H1 (cell line): ENCODE results near the gene TAF5. TPM values are rescaled to one million over a fixed set of nuclear protein-coding genes. Genes with fewer than 3 reads are reported as not detected.

Experiments
- CTCF ChIA-PET: fragments of 300-600 bp; sonication (Branson Sonifier 250); formaldehyde crosslinking; loops from one replicate; lab custom pipeline; 2021; ENCODE audit not compliant: partially characterized antibody; lab: Charles Lee
- POLR2A ChIA-PET: fragments of 300-600 bp; sonication (Branson Sonifier 250); formaldehyde crosslinking; loops from one replicate; lab custom pipeline; 2021; ENCODE audit warnings: inconsistent platforms; ENCODE audit not compliant: partially characterized antibody; lab: Charles Lee
- DNase-seq, 2 experiments: peaks; one replicate each; pipeline versions ENCODE4 v3.0.0 to v3.0.0-alpha.2; 2010 to 2022; ENCODE audit warnings: low spot score in 2 of 2, low read depth in 1 of 2, mixed read lengths in 1 of 2
- FAIRE-seq: peaks from 2 replicates; lab custom pipeline; 2011; peaks lifted over from hg19 to GRCh38; lab: Jason Lieb, UNC
- H2AFZ ChIP-seq: 2 replicates; pipeline ENCODE4 v1.8.1; 2012; ENCODE audit warnings: low read length, inconsistent platforms
- H2AK5ac ChIP-seq: 2 replicates; pipeline ENCODE4 v1.6.1; 2013; ENCODE audit warnings: low read depth, low read length
- H2BK120ac ChIP-seq: replicated peaks from 2 replicates; pipeline ENCODE3; 2013; ENCODE audit warnings: low read depth, low read length, inconsistent platforms
- H2BK12ac ChIP-seq: 2 replicates; pipeline ENCODE4 v1.6.1; 2013; ENCODE audit warnings: low read depth, low read length
- H2BK15ac ChIP-seq: 2 replicates; pipeline ENCODE4 v1.6.1; 2013; ENCODE audit warnings: low read length
- H2BK20ac ChIP-seq: 2 replicates; pipeline ENCODE4 v1.6.1; 2013; ENCODE audit warnings: low read length
- H2BK5ac ChIP-seq: 2 replicates; pipeline ENCODE4 v1.6.1; 2013; ENCODE audit warnings: low read depth, low read length
- H3K14ac ChIP-seq: 2 replicates; pipeline ENCODE4 v1.6.1; 2013; ENCODE audit warnings: inconsistent platforms; ENCODE audit not compliant: insufficient read length
- H3K18ac ChIP-seq: 2 replicates; pipeline ENCODE4 v1.6.1; 2013; ENCODE audit warnings: low read length; ENCODE audit errors: extremely low read depth
- H3K23ac ChIP-seq: 2 replicates; pipeline ENCODE4 v1.6.1; 2013; ENCODE audit warnings: inconsistent platforms; ENCODE audit not compliant: insufficient read length
- H3K23me2 ChIP-seq: 2 replicates; pipeline ENCODE4 v1.6.1; 2013; ENCODE audit warnings: low read depth, low read length
- H3K27ac ChIP-seq: 2 replicates; pipeline ENCODE4 v1.6.1; 2011; ENCODE audit warnings: low read depth, low read length, inconsistent platforms
- H3K27me3 ChIP-seq, 4 experiments: replicated peaks in 1 of 4; 1 replicate in 1 of 4; 2 replicates in 3 of 4; pipeline versions ENCODE4 v1.6.1 to v1.8.1; 2011 to 2013; ENCODE audit warnings: low read length in 3 of 4, mild to moderate bottlenecking in 3 of 4, inconsistent platforms in 2 of 4, mixed read lengths in 2 of 4, moderate library complexity in 1 of 4; ENCODE audit not compliant: control insufficient read depth in 3 of 4, insufficient read depth in 3 of 4; ENCODE audit errors: extremely low read depth in 1 of 4
- H3K36me3 ChIP-seq, 4 experiments: 2 replicates each; pipeline versions ENCODE4 v1.6.1 to v1.8.1; 2011 to 2013; ENCODE audit warnings: mild to moderate bottlenecking in 4 of 4, low read length in 3 of 4, moderate library complexity in 2 of 4, control low read depth in 1 of 4, inconsistent platforms in 1 of 4; ENCODE audit not compliant: insufficient read depth in 4 of 4, control insufficient read depth in 2 of 4
- H3K4ac ChIP-seq: replicated peaks from 2 replicates; pipeline ENCODE3; 2013; ENCODE audit warnings: low read length, low read depth, mixed read lengths, inconsistent platforms; ENCODE audit not compliant: insufficient read length
- H3K4me1 ChIP-seq, 4 experiments: replicated peaks in 1 of 4; 1 replicate in 1 of 4; 2 replicates in 3 of 4; pipeline versions ENCODE4 v1.6.1 to v1.8.1; 2011 to 2013; ENCODE audit warnings: low read length in 3 of 4, inconsistent platforms in 2 of 4, mixed read lengths in 1 of 4; ENCODE audit not compliant: insufficient read depth in 4 of 4, control insufficient read depth in 3 of 4
- H3K4me2 ChIP-seq, 2 experiments: 2 replicates each; pipeline versions ENCODE4 v1.6.1 to v1.8.1; 2011 to 2013; ENCODE audit warnings: low read depth in 2 of 2, low read length in 2 of 2, control low read depth in 1 of 2, inconsistent platforms in 1 of 2, mild to moderate bottlenecking in 1 of 2; ENCODE audit not compliant: insufficient read depth in 1 of 2
- H3K4me3 ChIP-seq, 4 experiments: fragments of 200-600, 300-600 bp in 1 of 4; sonication (generic), shearing (Covaris generic), sonication (Bioruptor Twin) in 1 of 4; 2 replicates each; pipeline versions ENCODE4 v1.5.1 to v1.8.1; 2011 to 2016; ENCODE audit warnings: low read length in 4 of 4, low read depth in 3 of 4, control low read depth in 2 of 4, inconsistent platforms in 2 of 4, mild to moderate bottlenecking in 2 of 4, mixed read lengths in 1 of 4, moderate library complexity in 1 of 4; ENCODE audit not compliant: insufficient read depth in 2 of 4; ENCODE audit errors: extremely low read depth in 1 of 4
- H3K56ac ChIP-seq: replicated peaks from 2 replicates; pipeline ENCODE3; 2013; ENCODE audit warnings: low read depth, mild to moderate bottlenecking, mixed read lengths, low read length, inconsistent platforms; ENCODE audit not compliant: insufficient read length
- H3K79me1 ChIP-seq: 2 replicates; pipeline ENCODE4 v1.6.1; 2013; ENCODE audit warnings: low read depth, low read length, control low read depth
- H3K79me2 ChIP-seq, 2 experiments: 2 replicates each; pipeline versions ENCODE4 v1.6.1 to v1.8.1; 2012 to 2013; ENCODE audit warnings: low read length in 2 of 2, mild to moderate bottlenecking in 2 of 2, inconsistent platforms in 1 of 2; ENCODE audit not compliant: insufficient read depth in 2 of 2, control insufficient read depth in 1 of 2
- H3K9ac ChIP-seq, 4 experiments: replicated peaks in 1 of 4; 1 replicate in 1 of 4; 2 replicates in 3 of 4; pipeline versions ENCODE4 v1.6.1 to v1.8.1; 2011 to 2013; ENCODE audit warnings: low read depth in 3 of 4, low read length in 3 of 4, control low read depth in 2 of 4, mild to moderate bottlenecking in 2 of 4, moderate library complexity in 2 of 4, inconsistent platforms in 1 of 4; ENCODE audit errors: extremely low read depth in 1 of 4
- H3K9me3 ChIP-seq, 2 experiments: 2 replicates each; pipeline versions ENCODE4 v1.6.1 to v1.8.1; 2012 to 2013; ENCODE audit warnings: mild to moderate bottlenecking in 2 of 2, moderate library complexity in 2 of 2, control low read depth in 1 of 2, inconsistent platforms in 1 of 2, low read depth in 1 of 2, low read length in 1 of 2, mixed read lengths in 1 of 2; ENCODE audit not compliant: insufficient read depth in 2 of 2
- H4K20me1 ChIP-seq, 2 experiments: replicated peaks in 1 of 2; 2 replicates each; pipeline versions ENCODE3 to v1.8.1; 2011 to 2013; ENCODE audit warnings: inconsistent platforms in 2 of 2, low read length in 2 of 2, mild to moderate bottlenecking in 1 of 2; ENCODE audit not compliant: insufficient read depth in 2 of 2, control insufficient read depth in 1 of 2
- H4K5ac ChIP-seq: 2 replicates; pipeline ENCODE4 v1.6.1; 2013; ENCODE audit warnings: low read length, low read depth, mixed read lengths, inconsistent platforms; ENCODE audit not compliant: insufficient read length
- H4K8ac ChIP-seq: 2 replicates; pipeline ENCODE4 v1.8.0; 2013; ENCODE audit warnings: mild to moderate bottlenecking, moderate library complexity, low read length, inconsistent platforms; ENCODE audit not compliant: insufficient read depth; ENCODE audit errors: extremely low read depth
- H4K91ac ChIP-seq: replicated peaks from 2 replicates; pipeline ENCODE3; 2013; ENCODE audit warnings: low read length, mixed read lengths, inconsistent platforms; ENCODE audit not compliant: insufficient read length
- EGR1 ChIP-seq: IDR thresholded peaks from 2 replicates; pipeline ENCODE4 v1.6.1; 2011; ENCODE audit warnings: low read depth, low read length, borderline replicate concordance
- WGBS, 2 experiments: shearing (Covaris generic) in 1 of 2; methylation state at CpG; one replicate each; pipeline versions ENCODE4 v1.1.6 to v1.1.7; 2013 to 2015; ENCODE audit warnings: low lambda C conversion rate in 2 of 2, mixed read lengths in 2 of 2, inconsistent platforms in 1 of 2, low coverage in 1 of 2, missing lambda C conversion rate in 1 of 2; ENCODE audit not compliant: insufficient replicate concordance in 2 of 2, insufficient coverage in 1 of 2, insufficient read length in 1 of 2; ENCODE audit errors: extremely low coverage in 1 of 2, missing lambda C conversion rate in 1 of 2; 5-methylcytosine and 5-hydroxymethylcytosine counted together
- polyA plus RNA-seq, 7 experiments: library from polyadenylated mRNA; depleted of rRNA in 3 of 7; stranded (reverse) in 5 of 7; unstranded in 2 of 7; fragments of >200 nt in 5 of 7; fragments of 200-250 nt in 2 of 7; gene quantifications; 1 replicate in 5 of 7; 2 replicates in 1 of 7; 4 replicates in 1 of 7; pipeline versions ENCODE4 v1.2.1 to v1.2.3, GENCODE V29; 2011 to 2013; ENCODE audit warnings: missing spikeins in 2 of 7, mixed read lengths in 2 of 7
- total RNA-seq: library from RNA; stranded (reverse); fragmentation: NEBNext Ultra II Directional; extraction: Animal tissue kit (Norgen Biotek cat#: 25700); gene quantifications from 2 replicates; pipeline ENCODE4 v1.2.1, GENCODE V29; 2021

Gene TAF5
- total and polyA plus RNA-seq, 2 of the 8 experiments (the other 6 are each of a cell fraction or from before 2014, with no cell fraction given) = 5.8 to 15.6 TPM

DNA sequence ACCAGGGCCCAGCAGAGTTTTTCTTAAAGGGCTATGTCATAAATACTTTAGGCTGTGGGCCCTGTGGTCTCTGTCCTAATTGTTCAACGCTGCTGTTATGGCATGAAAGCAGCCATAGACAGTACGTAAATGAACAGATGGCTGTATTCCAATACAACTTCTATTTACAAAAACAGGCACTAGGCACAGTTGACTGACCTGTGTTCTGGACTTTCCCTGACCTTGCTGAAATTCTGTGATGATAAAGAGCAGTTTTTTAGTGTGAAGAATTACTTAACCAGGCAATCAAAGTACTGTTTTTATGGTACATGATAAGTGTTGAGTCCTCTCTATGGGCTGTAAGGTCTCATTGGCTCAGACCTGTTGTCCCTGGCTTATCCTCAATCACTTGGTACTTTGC is 45.8 kb downstream of the TAF5 start:
- H3K9me3 ChIP-seq = no peaks in the 10 kb centered on the region
- H2BK15ac ChIP-seq = no peak overlapping the region
- no peak overlapping the region for H3K9ac ChIP-seq
- H4K8ac ChIP-seq = no peak overlapping the region
- H2AFZ ChIP-seq = no peak overlapping the region
- H2AK5ac ChIP-seq = no peak overlapping the region
- WGBS, 2 experiments = 100% methylated on average over 2 of the region's 2 CpGs; no CpG with 5 or more reads in 1 of the 2 experiments
- H3K4me2 ChIP-seq = no peak overlapping the region
- no peak overlapping the region for H4K91ac ChIP-seq
- no peak overlapping the region for H2BK12ac ChIP-seq
- DNase-seq = no peak
- no peaks in the 10 kb centered on the region for H3K79me1 ChIP-seq
- H2BK5ac ChIP-seq = no peak overlapping the region
- no peak overlapping the region for H3K14ac ChIP-seq
- H3K79me2 ChIP-seq = no peaks in the 10 kb centered on the region
- H3K27me3 ChIP-seq = no peaks in the 10 kb centered on the region
- CTCF ChIA-PET = no interaction called here
- H3K4ac ChIP-seq = no peak overlapping the region
- H3K23me2 ChIP-seq = no peaks in the 10 kb centered on the region
- H3K36me3 ChIP-seq = peaks cover 42 to 94% (median 80%) of the 10 kb centered on the region in 4 experiments
- no peak for TF ChIP-seq EGR1
- no peak overlapping the region for H2BK120ac ChIP-seq
- H4K20me1 ChIP-seq = peaks cover 7 to 9% of the 10 kb centered on the region in 2 experiments
- no peak for FAIRE-seq
- H3K27ac ChIP-seq = no peak overlapping the region
- no peak overlapping the region for H3K4me3 ChIP-seq
- H3K4me1 ChIP-seq = no peaks in the 10 kb centered on the region
- no peak overlapping the region for H3K56ac ChIP-seq
- POLR2A ChIA-PET = no interaction called here
- H2BK20ac ChIP-seq = no peak overlapping the region
- no peak overlapping the region for H4K5ac ChIP-seq
- no peak overlapping the region for H3K23ac ChIP-seq
- H3K18ac ChIP-seq = no peak overlapping the region
